GM12865 (cell line): ENCODE data around the gene KLK6.

Source experiments
- DNase-seq: peaks from one replicate; pipeline ENCODE4 v3.0.0; 2010; ENCODE audit warnings: low read depth
- H3K4me3 ChIP-seq: 2 replicates; pipeline ENCODE4 v1.5.1; 2011; ENCODE audit warnings: mild to moderate bottlenecking, low read depth, low read length, control low read depth
- CTCF ChIP-seq: IDR thresholded peaks from 2 replicates; pipeline ENCODE4 v1.5.1; 2011; ENCODE audit warnings: low read length, control low read depth, low read depth, inconsistent platforms; ENCODE audit not compliant: insufficient read depth; ENCODE audit errors: missing control alignments

KLK6 gene

GRCh38 chr19:50924586-50924985 is 44.8 kb downstream of the KLK6 start:
- TF ChIP-seq CTCF, result no peak
- DNase-seq, result no peak
- no peak overlapping the region for H3K4me3 ChIP-seq

GRCh38 chr19:50922317-50922853 is 47.0 kb downstream of the KLK6 start:
- no peak overlapping the region for H3K4me3 ChIP-seq
- TF ChIP-seq CTCF, result peak; percentile 85
- DNase-seq, result peak; percentile 91

GRCh38 chr19:50921426-50922316 is 47.7 kb downstream of the KLK6 start:
- DNase-seq, result no peak
- no peak overlapping the region for H3K4me3 ChIP-seq
- no peak for TF ChIP-seq CTCF

- no peak overlapping the region for H3K4me3 ChIP-seq
- no peak for DNase-seq
- TF ChIP-seq CTCF, result no peak
These were observed 53.3 kb downstream of the KLK6 start for GRCh38 chr19:50916069-50916468.

- no peak overlapping the region for H3K4me3 ChIP-seq
- TF ChIP-seq CTCF, result no peak
- DNase-seq, result no peak
These were observed 56.4 kb downstream of the KLK6 start for GRCh38 chr19:50912727-50913716.

GRCh38 chr19:50912102-50912599 is 57.2 kb downstream of the KLK6 start:
- DNase-seq, result no peak
- TF ChIP-seq CTCF, result no peak

More at GRCh38 chr19:50912102-50912599, 57.2 kb downstream of the KLK6 start:
- H3K4me3 ChIP-seq, result no peak overlapping the region
